Measurements from ENCODE around the gene LCE2D.

The LCE2D gene

GRCh38 chr1:152697701-152698600 lies 34.8 kb downstream of the LCE2D start, which contains the start of gene LCE2A:
TSS of gene LCE2A (plus strand) at chr1:152698345. CDS start at chr1:152698902, 557 bp downstream.
- no peak for DNase-seq (ENCODE audit: low read depth)

GRCh38 chr1:152699746-152700145 lies 36.6 kb downstream of the LCE2D start:
- no peak for DNase-seq (ENCODE audit: low read depth)

DNA sequence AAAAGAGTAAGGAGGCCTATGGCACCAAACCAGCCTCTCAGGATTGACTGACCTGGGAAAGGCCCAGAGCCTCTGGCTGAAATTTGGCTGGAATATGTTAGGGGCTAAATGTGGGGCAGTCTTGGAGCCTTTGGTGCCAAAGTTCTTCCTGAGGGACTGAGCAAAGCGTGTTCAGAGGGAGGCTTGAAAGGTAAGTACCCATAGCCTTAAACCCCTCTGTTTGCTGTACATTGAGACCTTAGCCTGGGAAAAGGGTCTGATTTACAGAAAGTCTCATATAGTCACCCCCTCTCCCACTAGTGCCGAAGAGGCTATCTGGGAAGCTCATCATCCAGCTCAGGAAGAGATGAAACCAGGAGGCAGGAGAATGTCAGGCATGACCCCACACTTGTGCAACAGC lies 44.7 kb downstream of the LCE2D start, which contains the start of gene LCE4A:
TSS of gene LCE4A (plus strand) at position 301 of the 400 bp plus-strand sequence. CDS start 916 bp downstream, outside the sequence.
- no peak for DNase-seq (ENCODE audit: low read depth)
